GM18519 (cell line): ENCODE results near the gene ANXA6.
A peak's percentile ranks its signal among the peaks of the same experiment; 100 is the strongest.

Experiments
- ATAC-seq: cut with Tn5 transposase; IDR thresholded peaks from one replicate; pipeline ENCODE4 v1.9.1; 2021; ENCODE audit warnings: mild to moderate bottlenecking, moderate library complexity; ENCODE audit not compliant: unreplicated experiment, low FRiP score

ANXA6 gene

DNA sequence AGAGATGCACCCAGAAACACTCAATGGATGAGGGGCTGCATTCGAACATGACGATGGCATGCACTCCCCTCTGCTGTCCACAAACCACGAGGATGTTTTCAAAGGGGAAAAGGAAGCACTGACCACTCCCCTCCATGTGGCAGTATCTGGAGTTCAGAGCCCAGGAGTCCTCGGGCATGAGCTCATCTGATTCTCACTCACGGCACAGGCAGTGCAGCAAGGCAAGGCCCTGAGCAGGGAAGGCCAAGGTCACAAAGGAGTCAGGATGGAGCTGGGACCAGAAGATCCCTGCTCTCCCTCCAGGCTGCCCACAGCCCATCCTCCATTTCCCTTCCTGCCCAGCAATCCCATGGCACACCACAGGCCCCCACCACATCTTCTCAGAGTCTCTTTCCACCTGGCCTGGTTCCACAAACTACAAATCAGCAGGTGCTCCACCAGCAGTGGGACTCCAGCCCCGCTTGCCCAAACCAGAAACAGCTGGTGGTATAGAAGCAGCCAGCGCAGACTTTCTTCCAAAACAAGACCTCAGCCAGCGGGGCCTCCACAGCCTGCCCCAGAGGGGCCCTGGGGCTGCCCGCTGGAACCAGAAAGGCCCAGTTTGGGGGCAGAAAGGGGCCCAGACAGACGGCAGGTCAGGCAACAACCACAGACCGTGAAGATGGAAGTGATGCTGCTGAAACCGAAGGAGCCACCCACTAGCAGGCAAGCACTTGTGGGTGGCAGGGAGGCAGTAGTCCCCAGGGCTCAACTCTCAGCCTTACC, 89.0 kb downstream of the ANXA6 start:
- ATAC-seq, result peak; percentile 42

GRCh38 chr5:151067632-151068432, 89.7 kb downstream of the ANXA6 start:
- ATAC-seq, result peak; percentile 4

GRCh38 chr5:151066920-151067319, 90.7 kb downstream of the ANXA6 start:
- ATAC-seq, result no peak

- no peak for ATAC-seq
Observed at GRCh38 chr5:151065609-151066008, 92.0 kb downstream of the ANXA6 start.

GRCh38 chr5:151064916-151065499, 92.6 kb downstream of the ANXA6 start:
- no peak for ATAC-seq

DNA sequence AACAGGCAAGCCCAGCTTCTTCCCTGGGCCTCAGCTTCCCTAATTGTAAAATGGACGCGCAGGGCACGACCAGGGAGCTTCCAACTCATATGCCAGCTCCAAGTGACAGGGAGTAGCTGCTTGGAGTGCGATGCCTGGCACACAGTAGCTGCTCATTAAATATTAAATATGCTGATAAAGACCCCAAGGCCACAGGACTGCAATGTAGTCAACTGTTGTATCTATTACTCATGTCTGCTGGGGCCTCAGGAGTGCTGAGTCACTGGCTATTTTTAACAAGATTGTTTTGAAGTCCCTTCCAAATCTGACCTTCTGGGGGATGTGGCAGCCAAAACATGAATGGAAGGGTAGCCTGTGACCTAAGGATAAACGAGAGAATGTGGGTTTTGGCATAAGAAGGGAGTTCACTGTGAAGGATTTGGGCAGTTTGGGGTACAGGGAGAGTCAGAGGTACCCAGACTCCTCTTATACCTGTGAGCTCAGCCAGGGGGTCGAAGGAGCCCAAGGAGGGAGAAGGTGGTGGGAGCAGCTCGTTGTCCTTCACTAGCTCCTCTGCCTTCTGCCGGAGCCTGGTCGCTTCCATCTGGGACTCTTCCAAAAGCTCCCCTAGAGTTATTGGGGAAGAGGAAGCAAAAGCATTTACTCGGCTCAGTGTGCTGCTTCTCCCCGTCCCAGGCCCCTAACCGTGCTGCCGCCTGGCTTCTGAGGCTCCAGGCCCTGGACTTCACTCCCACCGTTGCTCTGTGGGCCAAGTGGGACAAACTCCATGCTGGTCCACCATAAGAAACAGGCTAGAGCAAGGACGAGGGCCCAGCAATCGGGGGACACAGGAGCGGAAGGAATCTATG, 94.2 kb downstream of the ANXA6 start:
- ATAC-seq, result no peak

GRCh38 chr5:151062405-151063141, 95.0 kb downstream of the ANXA6 start:
- no peak for ATAC-seq

DNA sequence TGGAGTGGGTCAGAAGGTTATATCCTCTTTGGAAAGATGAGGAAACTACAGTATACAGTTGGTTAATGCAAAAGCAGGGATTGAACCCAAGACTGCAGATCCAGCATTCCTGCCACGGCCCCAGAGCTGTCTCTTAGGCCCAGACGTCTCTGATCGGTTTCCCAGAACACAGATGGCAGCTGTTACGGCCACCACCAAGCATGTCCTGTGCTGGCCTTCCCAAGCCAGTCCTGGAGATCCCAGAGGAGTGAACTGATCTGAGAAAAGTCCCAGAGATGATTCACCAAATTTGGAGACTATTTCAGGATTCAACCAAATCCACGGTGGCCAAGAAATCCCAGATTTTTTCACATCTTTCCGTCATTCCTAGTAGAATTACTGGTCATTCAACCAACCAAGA, 96.8 kb downstream of the ANXA6 start:
- no peak for ATAC-seq

DNA sequence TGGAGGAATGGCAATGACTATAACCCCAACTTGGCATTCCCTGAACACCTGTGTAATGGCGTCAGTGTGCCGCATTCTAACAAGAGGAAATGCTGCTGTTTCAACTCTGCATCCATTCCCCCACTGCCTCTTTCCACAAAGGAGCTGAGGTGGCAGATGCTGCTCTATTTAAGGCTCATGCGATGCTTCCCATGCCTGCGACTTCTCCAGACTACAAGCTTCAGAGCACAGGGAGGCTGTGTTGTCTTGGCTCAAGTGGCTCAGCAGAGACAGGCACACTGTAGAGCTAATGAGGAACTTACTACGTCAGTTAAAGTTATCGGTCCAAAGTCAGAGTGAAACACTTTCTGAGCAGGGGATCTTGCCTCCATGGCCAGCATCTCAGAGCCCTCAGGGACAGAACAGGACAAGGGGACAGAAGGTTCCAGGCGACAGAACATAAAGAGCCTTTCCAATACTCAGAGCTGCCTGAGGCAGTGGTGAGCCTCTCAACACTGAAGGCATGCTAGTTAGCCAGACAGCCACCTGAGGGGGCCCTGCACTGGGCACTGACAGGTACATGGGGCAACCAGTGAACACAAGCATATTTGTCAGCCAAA, 98.6 kb downstream of the ANXA6 start:
- no peak for ATAC-seq

GRCh38 chr5:151058301-151058700, 99.3 kb downstream of the ANXA6 start:
- no peak for ATAC-seq

DNA sequence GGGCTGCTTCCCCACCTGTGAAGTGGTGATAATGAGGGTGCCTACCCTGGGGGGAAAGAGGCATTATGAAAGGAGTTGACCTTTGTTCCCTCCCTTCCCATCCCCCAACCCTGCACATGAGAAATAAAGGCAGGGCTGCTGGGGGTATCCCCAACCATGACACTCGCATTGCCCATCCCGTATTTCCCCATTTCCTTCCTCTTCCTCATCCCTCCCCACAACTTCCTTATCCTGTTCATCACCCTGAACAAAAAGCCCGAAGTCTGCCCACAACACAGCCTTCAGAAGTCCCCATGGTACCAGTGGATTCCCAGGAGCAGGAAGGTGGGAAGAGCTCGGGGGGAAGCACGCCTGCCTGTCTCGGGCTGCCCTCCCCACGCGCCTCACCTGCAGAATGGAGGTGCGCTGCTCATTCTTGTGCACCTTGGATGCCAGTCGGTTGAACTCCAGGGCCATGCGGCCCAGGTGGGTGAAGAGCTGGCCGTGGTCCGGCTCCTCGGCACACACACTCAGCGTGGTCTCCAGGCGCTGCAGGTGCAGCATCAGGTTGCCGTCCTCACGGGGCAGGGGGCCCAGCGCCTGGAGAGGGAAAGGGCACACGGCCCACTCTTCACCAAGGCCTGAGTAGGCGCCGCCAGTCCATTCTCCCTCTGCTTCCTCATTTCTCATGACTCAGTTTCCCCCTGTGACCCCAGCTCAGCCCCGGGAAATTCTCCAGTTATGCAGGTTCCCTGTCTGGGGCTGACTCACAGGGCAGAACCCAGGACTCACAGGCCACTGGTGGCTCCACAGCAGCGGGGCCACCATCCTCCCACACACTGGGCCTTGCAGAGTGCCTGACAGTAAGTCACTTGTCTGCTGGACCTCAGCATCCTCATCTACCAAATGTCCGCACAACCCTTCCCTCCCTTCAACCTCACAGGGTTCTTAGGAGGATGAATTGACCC, 100.9 kb downstream of the ANXA6 start:
- no peak for ATAC-seq

- no peak for ATAC-seq
Observed at GRCh38 chr5:151055336-151055735, 102.2 kb downstream of the ANXA6 start.

- ATAC-seq, result no peak
Observed at GRCh38 chr5:151054709-151055108, 102.9 kb downstream of the ANXA6 start.

DNA sequence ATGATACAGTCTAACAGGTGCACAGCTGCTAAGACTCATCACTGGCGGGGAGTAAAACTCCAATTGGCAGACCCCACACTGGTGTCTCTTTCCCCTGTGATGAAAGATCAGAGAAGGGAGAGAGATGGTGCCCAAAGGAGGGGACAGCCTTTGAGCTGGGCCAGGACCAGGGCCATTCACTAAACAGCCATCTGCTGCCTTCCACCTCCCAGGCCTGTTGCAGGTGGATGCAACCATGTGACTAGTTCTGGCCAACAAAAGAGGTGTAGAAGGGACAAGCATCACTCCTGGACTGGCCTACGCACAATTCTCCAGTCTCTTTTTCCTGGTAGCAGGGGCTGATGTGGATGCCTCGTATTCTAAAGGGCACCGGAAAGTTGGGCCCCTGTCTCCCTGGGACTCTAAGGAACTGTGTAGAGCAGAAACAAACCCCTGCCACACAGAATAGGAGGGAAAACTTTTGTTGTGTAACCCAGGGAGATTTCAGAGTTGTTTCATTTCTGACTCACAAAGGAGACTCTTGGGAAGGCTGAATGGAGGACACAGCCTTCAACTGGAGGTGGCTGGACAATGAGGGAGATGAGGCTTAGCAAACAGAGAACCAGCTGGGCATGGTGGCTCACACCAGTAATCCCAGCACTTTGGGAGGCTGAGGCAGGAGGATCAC, 103.7 kb downstream of the ANXA6 start:
- no peak for ATAC-seq

GRCh38 chr5:151052836-151053235, 104.7 kb downstream of the ANXA6 start:
- ATAC-seq, result no peak

DNA sequence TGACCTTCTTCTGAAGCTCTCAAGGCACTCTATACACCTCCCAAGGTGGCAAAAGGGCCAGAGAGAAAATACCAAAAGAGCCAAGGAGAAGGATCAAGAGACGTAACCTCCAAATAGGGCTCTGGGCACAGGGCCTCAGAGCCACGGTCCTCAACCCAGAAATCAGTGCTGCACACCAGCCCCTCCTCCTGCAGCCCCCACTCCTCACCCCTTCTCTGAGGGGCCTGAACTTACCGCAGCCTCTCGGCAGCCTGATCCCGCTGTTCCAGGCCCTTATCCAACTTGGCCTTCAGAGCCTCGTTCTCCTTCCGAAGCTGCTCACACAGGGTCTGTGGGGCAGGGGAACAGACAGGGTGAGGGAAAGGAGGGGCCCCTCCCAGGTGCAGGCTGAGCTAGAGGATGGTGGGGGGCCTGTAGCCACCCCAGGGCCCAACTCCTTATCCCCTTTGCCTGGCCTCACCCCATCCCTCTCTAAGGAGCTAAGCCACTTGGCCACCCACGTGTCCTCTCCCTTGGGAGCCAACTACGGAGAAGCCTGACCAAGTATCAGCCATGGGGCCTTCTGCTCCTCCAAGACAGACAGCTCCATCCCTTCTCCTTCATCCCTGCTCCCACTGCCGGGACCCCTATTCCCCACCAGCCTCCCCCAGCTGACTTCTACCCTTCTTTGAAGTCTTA, 105.5 kb downstream of the ANXA6 start:
- no peak for ATAC-seq
